Stimulated activated CD4-positive, alpha-beta T cell treated with anti-CD3 and anti-CD28 coated beads, TNF-alpha, amount 100 ng/mL, for 48 hours (primary cell): ENCODE measurements around the gene CHRNE.

Experiments
- DNase-seq, 3 donors: peaks; one replicate each; pipeline ENCODE4 v3.0.0-alpha.2; 2020; ENCODE audit warnings: low read depth in 3 of 3

Gene CHRNE

GRCh38 chr17:4903051-4903818, at the start of gene CHRNE:
Gene CHRNE, minus strand, starts transcription at chr17:4903098. Its CDS starts 35 bp downstream, at chr17:4903063.
- DNase-seq = peak; percentile 55 to 78 (median 56)

- no peak for DNase-seq
Observed at GRCh38 chr17:4951486-4951885, 48.6 kb upstream of the CHRNE start.

GRCh38 chr17:4950746-4951204, 47.9 kb upstream of the CHRNE start, which contains the start of gene ENO3:
Gene ENO3, plus strand, starts transcription at chr17:4951119. Its CDS starts 711 bp downstream, at chr17:4951830.
- no peak for DNase-seq

DNA sequence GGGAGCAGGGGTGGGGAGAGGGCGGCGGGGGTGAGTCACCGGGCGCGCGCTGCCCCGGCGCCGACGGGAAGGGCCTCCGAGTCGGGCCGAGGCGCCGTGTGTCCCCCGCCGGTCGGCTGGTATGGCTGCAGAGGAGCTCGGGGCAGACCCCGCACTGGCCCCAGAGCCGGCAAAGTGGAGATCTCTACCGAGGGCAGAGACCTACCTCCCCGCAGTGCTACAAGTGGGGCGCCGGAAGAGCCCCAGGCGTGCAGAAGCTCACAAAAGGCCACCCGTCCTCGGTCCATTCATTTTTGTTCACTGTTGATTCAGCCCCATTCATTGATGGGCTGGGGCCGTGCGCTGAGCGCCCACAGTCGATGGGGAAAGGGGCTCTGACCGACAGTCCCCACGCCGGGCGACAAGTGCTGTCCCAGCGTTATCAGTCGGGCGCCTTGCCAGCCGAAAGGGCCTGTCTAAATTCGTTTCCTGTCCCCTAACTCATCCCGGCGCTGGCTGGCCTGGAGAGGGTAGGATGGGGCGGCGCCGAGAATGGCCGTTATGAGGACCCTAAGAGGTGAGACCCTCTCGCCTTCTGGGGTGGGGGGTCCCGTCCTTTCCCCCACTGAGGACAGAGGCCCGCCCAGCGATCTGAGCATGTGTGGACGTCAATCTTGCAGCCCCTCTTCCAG, 47.3 kb upstream of the CHRNE start:
- peak in 1 of 3 donors; percentile 37 for DNase-seq

DNA sequence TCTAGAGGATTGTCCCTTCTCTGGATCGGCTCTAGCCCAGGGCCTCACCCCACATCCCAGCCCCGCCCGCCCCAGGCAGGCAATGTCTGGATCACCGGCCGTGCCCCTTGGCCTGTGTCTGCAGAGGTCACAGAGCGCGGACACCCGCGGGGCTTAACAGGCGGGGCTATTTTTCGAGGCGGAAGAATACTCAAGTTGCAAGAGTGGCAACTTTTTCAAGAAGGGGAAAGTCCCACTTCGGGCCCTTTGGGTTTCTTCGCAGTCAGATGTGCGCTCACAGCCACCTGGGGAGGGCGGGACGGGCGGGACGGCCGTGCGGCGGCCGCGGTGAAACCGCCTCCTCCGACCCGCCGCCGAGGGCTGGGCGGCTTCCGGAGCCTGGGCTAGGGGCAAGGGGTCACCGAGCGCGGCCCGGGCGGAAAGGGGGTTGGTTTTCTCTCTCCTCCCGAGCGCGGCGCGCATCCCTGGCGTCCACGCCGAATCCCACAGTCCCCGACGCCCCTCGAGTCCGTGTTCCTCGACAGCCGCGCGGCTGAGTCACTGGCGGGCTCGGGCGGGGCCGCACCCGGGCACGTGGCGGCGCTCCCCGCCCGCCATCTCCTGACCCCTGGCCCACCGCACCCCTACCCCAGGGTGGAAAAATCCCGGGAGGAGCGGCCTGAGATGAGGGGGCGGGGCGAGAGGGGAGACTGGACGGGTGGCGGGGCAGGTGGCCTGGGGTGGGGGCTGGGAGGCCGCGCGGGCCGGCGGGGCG, 46.6 kb upstream of the CHRNE start:
- peak in 2 of 3 donors; percentile 61 to 73 for DNase-seq

DNA sequence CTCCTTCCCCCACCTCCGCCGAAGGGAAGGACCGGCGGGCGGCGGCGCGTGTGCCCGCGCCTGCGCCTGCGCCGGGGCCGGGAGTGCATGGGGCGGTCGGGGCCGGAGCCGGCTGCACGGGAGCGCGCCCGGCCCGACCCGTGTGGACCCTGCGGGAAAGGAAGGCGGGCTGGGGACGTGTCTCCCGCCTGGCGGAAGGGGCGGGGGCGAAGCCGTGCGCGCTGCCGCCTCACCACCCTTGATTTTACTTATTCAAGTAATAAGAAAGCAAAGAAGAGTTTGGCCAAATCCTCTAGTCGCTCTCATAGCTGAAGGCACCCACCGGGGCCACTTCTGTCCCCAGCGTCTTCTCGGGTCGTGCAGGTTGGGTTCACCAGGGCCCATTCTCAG, 46.0 kb upstream of the CHRNE start:
- DNase-seq = peak in 2 of 3 donors; percentile 66 to 68

GRCh38 chr17:4948166-4948930, 45.5 kb upstream of the CHRNE start, which contains the start of gene PFN1:
Gene PFN1, minus strand, starts transcription at chr17:4948530. Its CDS starts 136 bp downstream, at chr17:4948394.
- peak; percentile 81 to 94 (median 89) for DNase-seq

- peak in 1 of 3 donors; percentile 70 for DNase-seq
Observed at GRCh38 chr17:4947411-4948165, 44.7 kb upstream of the CHRNE start.

DNA sequence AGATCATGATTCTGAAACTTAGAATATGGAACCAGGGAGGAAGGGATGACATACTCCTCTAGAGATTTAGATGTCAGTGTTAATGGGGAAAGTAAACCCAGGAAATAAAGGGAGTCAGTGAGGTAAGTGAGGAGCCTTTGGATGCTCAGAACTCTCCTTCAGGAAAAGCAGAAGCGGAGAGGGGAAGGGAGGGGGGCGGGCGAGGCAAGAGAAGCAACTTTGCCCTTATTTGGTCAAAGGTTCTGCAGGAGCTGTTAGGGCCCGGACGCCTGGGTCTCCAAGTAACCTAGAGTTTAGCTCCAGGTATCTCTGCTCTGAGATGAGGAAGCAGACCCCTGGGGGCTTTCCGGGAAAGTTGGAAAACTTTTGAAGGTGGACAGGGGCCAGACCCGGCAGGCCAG, 44.1 kb upstream of the CHRNE start:
- DNase-seq = no peak

DNA sequence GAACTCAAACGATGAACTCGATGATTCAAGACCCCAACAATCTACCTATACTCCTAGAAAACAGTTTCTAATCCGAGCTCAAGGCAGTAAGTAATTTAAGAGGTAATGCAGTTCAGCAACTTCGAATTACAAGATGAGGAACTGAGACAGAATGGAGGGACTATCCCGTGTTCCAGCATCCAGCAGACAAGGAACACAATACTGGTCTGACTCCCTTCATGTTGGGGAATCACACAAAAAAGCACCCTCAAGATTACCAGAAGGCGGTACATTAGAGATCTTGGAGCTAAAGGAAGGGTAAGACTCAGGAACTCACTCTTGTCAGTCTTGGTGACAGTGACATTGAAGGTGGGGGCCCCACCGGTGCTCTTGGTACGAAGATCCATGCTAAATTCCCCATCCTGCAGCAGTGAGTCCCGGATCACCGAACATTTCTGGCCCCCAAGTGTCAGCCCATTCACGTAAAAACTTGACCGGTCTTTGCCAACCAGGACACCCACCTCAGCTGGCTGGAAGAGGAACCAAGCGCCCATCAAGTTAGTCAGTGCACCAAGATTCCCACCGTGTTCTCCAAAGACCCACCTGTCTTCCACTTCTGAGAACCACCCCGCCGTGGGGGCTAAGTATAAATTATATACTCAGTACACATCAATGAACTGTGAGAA, 43.5 kb upstream of the CHRNE start:
- no peak for DNase-seq

DNA sequence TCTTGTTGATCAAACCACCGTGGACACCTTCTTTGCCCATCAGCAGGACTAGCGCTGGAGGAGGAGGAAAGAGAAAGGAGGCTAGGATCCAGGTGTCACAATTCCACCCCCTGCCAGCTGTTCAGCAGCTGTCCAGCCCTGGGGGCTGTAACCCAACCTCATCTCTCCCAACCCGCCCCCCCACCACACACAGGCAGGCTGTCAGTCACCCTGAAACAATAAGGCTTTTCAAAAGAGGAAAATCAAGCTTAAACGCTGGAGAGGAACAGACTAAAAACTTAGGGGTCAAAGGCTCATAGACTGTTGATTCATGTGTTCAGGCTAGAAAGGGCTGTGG, 43.0 kb upstream of the CHRNE start:
- no peak for DNase-seq

- peak in 2 of 3 donors; percentile 82 to 83 for DNase-seq
Observed at GRCh38 chr17:4945176-4945943, 42.5 kb upstream of the CHRNE start.

GRCh38 chr17:4944554-4945175, 41.8 kb upstream of the CHRNE start:
- DNase-seq = no peak

DNA sequence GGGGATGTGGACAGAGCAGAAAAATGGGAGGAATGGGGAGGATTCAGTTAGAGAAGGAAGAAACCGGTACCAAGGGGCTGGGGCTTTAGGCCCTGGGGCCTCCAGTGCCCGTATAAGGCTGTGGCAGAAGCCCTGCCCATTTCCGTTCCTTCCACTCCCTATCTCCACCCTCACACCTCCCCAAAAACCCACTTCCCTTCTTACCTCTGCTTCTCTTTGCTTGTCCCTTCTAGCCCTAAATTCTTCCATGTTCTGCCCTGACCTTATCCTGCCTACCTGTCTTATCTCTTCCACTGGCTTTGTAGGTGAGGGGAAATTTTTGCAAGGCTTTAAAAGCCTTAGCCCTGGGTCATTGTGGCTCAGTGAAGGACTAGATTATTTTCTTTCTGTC, 41.3 kb upstream of the CHRNE start:
- peak in 1 of 3 donors; percentile 51 for DNase-seq

DNA sequence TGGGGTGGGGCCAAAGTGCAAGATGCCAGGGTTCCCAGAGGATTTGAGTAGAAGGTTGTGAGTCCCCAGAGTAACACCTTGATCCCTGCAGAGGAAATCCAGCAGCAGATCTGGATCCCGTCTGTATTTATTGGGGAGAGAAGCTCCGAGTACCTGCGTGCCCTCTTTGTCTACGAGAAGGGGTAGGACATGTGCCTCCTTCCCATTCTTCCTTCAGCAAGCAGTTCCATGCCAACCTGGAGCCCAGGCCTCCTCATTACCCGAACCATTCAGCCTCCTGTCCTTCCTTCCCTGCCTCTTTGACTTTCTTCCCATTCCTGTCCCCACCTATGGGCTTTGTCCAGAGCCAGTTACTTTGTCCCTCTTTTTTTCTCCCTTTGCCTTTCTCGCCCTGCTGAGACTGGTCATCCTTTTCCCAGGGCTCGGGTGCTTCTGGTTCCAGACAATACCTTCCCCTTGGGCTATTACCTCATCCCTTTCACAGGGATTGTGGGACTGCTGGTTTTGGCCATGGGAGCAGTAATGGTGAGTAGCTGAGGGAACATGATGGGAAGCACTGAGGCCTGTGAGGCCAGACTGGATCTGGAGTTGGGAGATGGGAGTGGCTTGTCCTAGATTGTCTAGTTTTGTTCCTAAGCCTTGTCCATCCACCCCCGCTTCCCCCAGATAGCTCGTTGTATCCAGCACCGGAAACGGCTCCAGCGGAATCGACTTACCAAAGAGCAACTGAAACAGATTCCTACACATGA, 40.0 kb upstream of the CHRNE start:
- DNase-seq = no peak

GRCh38 chr17:4941319-4941610, 38.4 kb upstream of the CHRNE start:
- DNase-seq = no peak

DNA sequence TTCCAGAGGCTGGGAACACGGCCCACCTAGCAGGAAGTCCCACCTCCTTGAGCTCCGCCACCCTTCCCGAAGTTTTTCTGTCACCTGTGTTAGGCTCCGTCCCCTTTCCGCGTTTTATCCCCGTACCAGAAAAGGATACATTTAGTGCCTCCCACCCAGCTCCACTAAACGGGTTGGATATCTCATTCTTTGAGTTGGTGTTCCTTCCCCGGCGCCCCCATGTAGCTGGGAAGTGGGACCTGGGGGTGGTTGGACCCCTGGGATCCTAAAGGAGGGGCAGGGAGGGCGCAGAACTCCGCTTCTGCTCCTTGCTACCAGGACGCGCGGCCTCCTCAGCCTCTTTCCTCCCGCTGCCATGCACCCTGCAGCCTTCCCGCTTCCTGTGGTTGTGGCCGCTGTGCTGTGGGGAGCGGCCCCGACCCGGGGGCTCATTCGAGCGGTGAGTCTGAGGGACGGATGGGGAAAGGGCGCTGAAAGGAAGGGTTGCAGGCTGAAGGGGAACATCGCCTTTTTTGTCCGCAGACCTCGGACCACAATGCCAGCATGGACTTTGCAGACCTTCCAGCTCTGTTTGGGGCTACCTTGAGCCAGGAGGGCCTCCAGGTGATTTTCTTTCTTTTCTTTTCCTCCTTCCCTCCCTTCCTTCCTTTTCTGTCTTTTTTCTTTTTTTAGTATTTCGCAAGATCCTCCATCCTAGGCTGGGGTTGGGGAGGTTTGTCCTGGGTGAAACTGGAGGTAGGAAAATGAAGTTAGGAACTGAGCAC, 37.8 kb upstream of the CHRNE start:
- no peak for DNase-seq
